ENCODE measurements around the gene TNRC6A.

Gene TNRC6A

DNA sequence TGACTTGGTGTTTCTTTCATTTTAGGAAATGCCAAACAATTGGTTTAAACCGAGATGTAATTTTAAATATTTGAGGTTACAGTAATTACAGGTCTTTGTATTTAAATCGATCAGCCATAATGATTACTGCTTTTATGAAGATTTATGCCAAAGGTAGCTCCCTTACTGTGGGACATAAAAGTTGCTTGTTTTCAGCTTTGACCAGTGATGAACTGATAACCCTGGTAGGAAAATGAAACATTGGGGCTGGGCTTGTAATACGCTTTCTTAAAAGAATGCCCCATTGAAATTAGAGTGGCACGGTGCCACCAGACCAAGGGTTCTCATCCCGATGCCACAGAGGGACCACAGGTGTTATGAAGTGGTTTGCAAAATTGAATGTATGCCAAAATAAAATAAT is 7.3 kb downstream of the TNRC6A start:
- Histone ChIP-seq H3K36me3 (ENCODE audit: control insufficient read depth, insufficient read depth, low read length) (no peaks in the 10 kb centered on the region), H3K79me2 (peaks cover 80% of the 10 kb centered on the region), H3K9ac (no peak overlapping the region), H3K4me3 (ENCODE audit: low read depth, low read length) (no peak overlapping the region), H3K4me1 (peaks cover 50% of the 10 kb centered on the region), H3K9me3 (ENCODE audit: control insufficient read depth, low read length) (no peaks in the 10 kb centered on the region), H2AFZ (no peak overlapping the region), H3K4me2 (ENCODE audit: low read length) (peak overlapping the region; percentile 1), H3K27me3 (ENCODE audit: control insufficient read depth, insufficient read depth, low read length) (no peaks in the 10 kb centered on the region), H3K27ac (no peak overlapping the region)
- TF ChIP-seq, protein P1, sequence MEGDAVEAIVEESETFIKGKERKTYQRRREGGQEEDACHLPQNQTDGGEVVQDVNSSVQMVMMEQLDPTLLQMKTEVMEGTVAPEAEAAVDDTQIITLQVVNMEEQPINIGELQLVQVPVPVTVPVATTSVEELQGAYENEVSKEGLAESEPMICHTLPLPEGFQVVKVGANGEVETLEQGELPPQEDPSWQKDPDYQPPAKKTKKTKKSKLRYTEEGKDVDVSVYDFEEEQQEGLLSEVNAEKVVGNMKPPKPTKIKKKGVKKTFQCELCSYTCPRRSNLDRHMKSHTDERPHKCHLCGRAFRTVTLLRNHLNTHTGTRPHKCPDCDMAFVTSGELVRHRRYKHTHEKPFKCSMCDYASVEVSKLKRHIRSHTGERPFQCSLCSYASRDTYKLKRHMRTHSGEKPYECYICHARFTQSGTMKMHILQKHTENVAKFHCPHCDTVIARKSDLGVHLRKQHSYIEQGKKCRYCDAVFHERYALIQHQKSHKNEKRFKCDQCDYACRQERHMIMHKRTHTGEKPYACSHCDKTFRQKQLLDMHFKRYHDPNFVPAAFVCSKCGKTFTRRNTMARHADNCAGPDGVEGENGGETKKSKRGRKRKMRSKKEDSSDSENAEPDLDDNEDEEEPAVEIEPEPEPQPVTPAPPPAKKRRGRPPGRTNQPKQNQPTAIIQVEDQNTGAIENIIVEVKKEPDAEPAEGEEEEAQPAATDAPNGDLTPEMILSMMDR (IDR thresholded peaks at IDR 0.05) = no peak

GRCh38 chr16:24737391-24737871 is 8.0 kb downstream of the TNRC6A start:
- H3K4me3 ChIP-seq (ENCODE audit: low read depth, low read length) = no peak overlapping the region
- H3K27ac ChIP-seq = no peak overlapping the region
- no peaks in the 10 kb centered on the region for H3K9me3 ChIP-seq (ENCODE audit: control insufficient read depth, low read length)
- no peak overlapping the region for H2AFZ ChIP-seq
- H3K4me1 ChIP-seq = peaks cover 50% of the 10 kb centered on the region
- H3K9ac ChIP-seq = no peak overlapping the region
- TF ChIP-seq, protein P1 (IDR thresholded peaks at IDR 0.05) = no peak
- H3K79me2 ChIP-seq = peaks cover 80% of the 10 kb centered on the region
- H3K36me3 ChIP-seq (ENCODE audit: control insufficient read depth, insufficient read depth, low read length) = no peaks in the 10 kb centered on the region
- H3K4me2 ChIP-seq (ENCODE audit: low read length) = no peak overlapping the region
- no peaks in the 10 kb centered on the region for H3K27me3 ChIP-seq (ENCODE audit: control insufficient read depth, insufficient read depth, low read length)

DNA sequence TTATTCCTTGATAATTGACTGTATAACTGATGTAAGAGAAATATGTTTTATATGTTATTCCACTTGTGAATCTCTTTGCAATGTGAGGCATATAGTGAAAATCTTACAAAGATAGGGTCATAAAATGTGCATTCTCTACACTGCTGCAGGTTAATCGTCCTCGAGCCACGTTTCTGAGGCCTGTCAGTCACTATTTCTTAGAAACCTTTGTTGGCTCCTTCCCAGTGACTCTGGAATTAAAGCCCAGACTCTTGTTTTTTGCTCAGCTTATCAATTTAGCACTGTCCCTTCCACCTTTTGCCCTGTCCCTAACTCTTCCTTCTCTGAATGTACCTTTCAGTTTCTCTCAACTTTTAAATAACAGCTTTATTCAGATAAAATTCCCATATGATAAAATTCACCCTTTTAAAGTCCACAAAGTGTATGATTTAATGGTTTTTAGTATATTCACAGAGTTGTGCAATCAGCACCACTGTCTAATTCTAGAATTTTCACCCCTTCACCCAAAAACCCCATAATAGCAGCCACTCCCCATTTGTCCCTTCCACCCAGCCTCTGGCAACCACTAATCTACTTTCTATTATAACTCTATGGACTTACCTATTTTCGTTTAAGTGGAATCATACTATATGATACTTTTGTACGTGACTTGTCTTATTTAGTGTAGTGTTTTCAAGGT is 8.6 kb downstream of the TNRC6A start:
- Histone ChIP-seq H3K79me2 (peaks cover 79% of the 10 kb centered on the region), H3K9ac (no peak overlapping the region), H3K4me1 (peaks cover 45% of the 10 kb centered on the region), H3K4me3 (ENCODE audit: low read depth, low read length) (no peak overlapping the region), H3K27ac (no peak overlapping the region), H3K4me2 (ENCODE audit: low read length) (no peak overlapping the region), H3K36me3 (ENCODE audit: control insufficient read depth, insufficient read depth, low read length) (no peaks in the 10 kb centered on the region), H2AFZ (no peak overlapping the region), H3K27me3 (ENCODE audit: control insufficient read depth, insufficient read depth, low read length) (no peaks in the 10 kb centered on the region), H3K9me3 (ENCODE audit: control insufficient read depth, low read length) (no peaks in the 10 kb centered on the region)
- TF ChIP-seq, protein P1 (IDR thresholded peaks at IDR 0.05) = no peak

- peaks cover 44% of the 10 kb centered on the region for H3K4me1 ChIP-seq
Measured at GRCh38 chr16:24738895-24739294, 9.4 kb downstream of the TNRC6A start.

More at GRCh38 chr16:24738895-24739294, 9.4 kb downstream of the TNRC6A start:
- Histone ChIP-seq H3K9ac (no peak overlapping the region), H3K36me3 (ENCODE audit: control insufficient read depth, insufficient read depth, low read length) (no peaks in the 10 kb centered on the region), H3K4me3 (ENCODE audit: low read depth, low read length) (no peak overlapping the region), H3K27ac (no peak overlapping the region), H3K27me3 (ENCODE audit: control insufficient read depth, insufficient read depth, low read length) (no peaks in the 10 kb centered on the region), H3K4me2 (ENCODE audit: low read length) (no peak overlapping the region), H2AFZ (no peak overlapping the region), H3K79me2 (peaks cover 77% of the 10 kb centered on the region), H3K9me3 (ENCODE audit: control insufficient read depth, low read length) (no peaks in the 10 kb centered on the region)
- TF ChIP-seq, protein P1 (IDR thresholded peaks at IDR 0.05) = no peak

Measured in parathyroid adenoma (tissue), 2 donors.